ENCODE measurements around the gene STX10. TPM values are rescaled to one million over a fixed set of nuclear protein-coding genes. Genes with fewer than 3 reads are reported as not detected.

The STX10 gene
- total RNA-seq, 1 donor from 2014 or later: 60.7 TPM

GRCh38 chr19:13165162-13165997, 15.2 kb upstream of the STX10 start:
- H3K27me3 Mint-ChIP-seq (ENCODE audit: low read depth): no peaks in the 10 kb centered on the region
- peak overlapping the region; percentile 85 for H3K4me3 Mint-ChIP-seq
- H3K27ac Mint-ChIP-seq (ENCODE audit: unreplicated experiment): peak overlapping the region; percentile 94
- peaks cover 58% of the 10 kb centered on the region for H3K4me1 Mint-ChIP-seq
- DNase-seq (ENCODE audit: low read depth, low spot score): no peak
- no peaks in the 10 kb centered on the region for H3K9me3 Mint-ChIP-seq
- no peak for TF ChIP-seq CTCF (conservative IDR thresholded peaks at IDR 0.05)
- H3K36me3 Mint-ChIP-seq (ENCODE audit: low read depth): no peaks in the 10 kb centered on the region

- TF ChIP-seq CTCF (conservative IDR thresholded peaks at IDR 0.05): no peak
- peak; percentile 80 for DNase-seq (ENCODE audit: low read depth, low spot score)
- Mint-ChIP-seq H3K27me3 (ENCODE audit: low read depth) (no peaks in the 10 kb centered on the region), H3K36me3 (ENCODE audit: low read depth) (no peaks in the 10 kb centered on the region), H3K4me1 (peaks cover 57% of the 10 kb centered on the region), H3K9me3 (no peaks in the 10 kb centered on the region), H3K4me3 (peak overlapping the region; percentile 85), H3K27ac (ENCODE audit: unreplicated experiment) (peak overlapping the region; percentile 94)
Observed at GRCh38 chr19:13164343-13165161, 14.4 kb upstream of the STX10 start.

DNA sequence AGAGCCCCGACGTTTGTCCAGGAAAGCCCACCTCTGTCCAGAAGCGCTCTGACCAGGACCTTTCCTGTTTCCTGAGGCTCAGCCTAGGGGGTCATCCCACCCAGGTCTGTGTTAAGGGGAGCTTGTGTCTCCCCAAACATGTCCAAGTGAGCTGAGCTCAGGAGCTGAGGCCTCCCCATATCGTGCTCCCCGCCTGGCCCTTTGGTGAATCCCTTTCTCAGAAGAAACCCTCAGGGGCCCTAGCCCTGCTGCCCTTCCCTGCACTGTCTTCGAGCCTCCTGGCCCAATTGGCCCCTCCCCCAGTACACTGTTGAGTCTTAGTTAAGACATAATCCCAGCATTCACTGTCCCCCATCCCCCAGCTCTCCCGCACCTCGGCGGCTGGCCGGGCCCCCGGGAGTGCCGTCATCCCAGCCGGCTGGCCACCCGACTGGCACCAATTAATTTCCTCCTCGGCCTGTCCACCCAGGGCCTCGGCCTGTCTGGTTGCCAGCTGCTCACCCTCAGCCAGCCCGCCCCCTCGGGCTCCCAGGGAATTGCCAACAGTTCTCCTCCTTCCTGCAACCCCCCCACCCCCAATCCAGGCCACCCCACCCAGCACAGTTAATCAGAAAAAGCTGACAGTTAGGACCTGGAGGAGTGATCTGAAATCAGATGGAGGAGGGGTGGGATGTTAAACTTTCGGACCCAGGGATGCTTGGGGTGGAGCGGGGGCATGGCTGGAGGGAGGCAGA, 13.6 kb upstream of the STX10 start:
- H3K4me3 Mint-ChIP-seq: peak overlapping the region; percentile 85
- H3K36me3 Mint-ChIP-seq (ENCODE audit: low read depth): no peaks in the 10 kb centered on the region
- H3K9me3 Mint-ChIP-seq: no peaks in the 10 kb centered on the region
- peaks cover 49% of the 10 kb centered on the region for H3K4me1 Mint-ChIP-seq
- DNase-seq (ENCODE audit: low read depth, low spot score): peak; percentile 64
- peak overlapping the region; percentile 94 for H3K27ac Mint-ChIP-seq (ENCODE audit: unreplicated experiment)
- no peak for TF ChIP-seq CTCF (conservative IDR thresholded peaks at IDR 0.05)
- H3K27me3 Mint-ChIP-seq (ENCODE audit: low read depth): no peaks in the 10 kb centered on the region

DNA sequence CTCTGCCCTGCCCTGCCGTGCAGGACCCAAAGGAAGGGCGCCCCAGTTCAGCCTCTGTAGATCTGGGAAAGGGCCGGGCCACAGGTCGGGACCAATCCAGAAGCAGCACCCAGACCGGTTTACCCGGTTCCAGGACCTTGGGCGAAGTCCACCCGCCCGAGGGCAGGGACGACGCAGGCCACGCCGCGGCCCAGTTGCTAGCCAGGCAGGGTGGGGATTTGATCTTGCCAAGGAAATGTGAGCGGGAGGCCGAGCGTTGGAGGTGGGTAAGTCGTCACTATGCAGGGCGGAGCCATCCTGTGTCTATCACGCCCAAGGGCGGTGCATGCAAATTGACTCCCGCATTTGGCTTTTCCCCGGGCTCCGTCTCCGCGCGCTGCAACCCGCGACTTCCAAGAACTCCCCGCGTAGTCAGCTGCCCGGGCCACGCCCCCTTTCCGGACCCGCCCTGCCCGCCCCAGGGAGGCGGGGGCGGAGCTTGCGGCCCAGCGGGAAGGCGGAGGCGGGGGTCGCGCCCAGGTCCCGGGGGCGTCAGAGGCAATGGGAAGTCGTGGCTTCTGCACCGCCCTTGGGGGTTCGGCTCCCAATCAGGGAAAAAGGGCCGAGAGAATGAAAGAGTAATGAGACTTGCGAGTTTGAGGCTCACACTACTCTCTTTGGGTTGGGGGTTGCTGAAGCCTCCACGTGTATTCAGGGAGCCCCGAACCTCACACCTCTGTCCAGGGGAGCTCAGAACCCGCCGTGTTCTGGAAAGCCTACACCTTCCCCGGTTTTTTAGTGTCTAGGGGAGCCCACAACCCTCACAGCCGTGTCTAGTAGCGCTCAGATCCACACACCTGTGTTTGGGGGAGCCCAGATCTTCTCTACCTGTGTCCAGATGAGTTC, 12.8 kb upstream of the STX10 start:
- peak overlapping the region; percentile 94 for H3K27ac Mint-ChIP-seq (ENCODE audit: unreplicated experiment)
- no peaks in the 10 kb centered on the region for H3K36me3 Mint-ChIP-seq (ENCODE audit: low read depth)
- no peaks in the 10 kb centered on the region for H3K9me3 Mint-ChIP-seq
- peak; percentile 84 for DNase-seq (ENCODE audit: low read depth, low spot score)
- H3K4me3 Mint-ChIP-seq: peak overlapping the region; percentile 85
- peaks cover 48% of the 10 kb centered on the region for H3K4me1 Mint-ChIP-seq
- no peak for TF ChIP-seq CTCF (conservative IDR thresholded peaks at IDR 0.05)
- no peaks in the 10 kb centered on the region for H3K27me3 Mint-ChIP-seq (ENCODE audit: low read depth)

Data from neural crest cell (in vitro differentiated cells).